Measurements from ENCODE around the gene RPL39.

GRCh38 chrX:119817130-119817690 is 25.8 kb upstream of the RPL39 start:
- TF ChIP-seq, protein P1, sequence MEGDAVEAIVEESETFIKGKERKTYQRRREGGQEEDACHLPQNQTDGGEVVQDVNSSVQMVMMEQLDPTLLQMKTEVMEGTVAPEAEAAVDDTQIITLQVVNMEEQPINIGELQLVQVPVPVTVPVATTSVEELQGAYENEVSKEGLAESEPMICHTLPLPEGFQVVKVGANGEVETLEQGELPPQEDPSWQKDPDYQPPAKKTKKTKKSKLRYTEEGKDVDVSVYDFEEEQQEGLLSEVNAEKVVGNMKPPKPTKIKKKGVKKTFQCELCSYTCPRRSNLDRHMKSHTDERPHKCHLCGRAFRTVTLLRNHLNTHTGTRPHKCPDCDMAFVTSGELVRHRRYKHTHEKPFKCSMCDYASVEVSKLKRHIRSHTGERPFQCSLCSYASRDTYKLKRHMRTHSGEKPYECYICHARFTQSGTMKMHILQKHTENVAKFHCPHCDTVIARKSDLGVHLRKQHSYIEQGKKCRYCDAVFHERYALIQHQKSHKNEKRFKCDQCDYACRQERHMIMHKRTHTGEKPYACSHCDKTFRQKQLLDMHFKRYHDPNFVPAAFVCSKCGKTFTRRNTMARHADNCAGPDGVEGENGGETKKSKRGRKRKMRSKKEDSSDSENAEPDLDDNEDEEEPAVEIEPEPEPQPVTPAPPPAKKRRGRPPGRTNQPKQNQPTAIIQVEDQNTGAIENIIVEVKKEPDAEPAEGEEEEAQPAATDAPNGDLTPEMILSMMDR (conservative IDR thresholded peaks at IDR 0.05; ENCODE audit: low read length): no peak
- no peak for TF ChIP-seq EZH2phosphoT487 (IDR thresholded peaks at IDR 0.05; ENCODE audit: borderline replicate concordance)
